ENCODE results near the gene BHLHE41.

Gene BHLHE41

DNA sequence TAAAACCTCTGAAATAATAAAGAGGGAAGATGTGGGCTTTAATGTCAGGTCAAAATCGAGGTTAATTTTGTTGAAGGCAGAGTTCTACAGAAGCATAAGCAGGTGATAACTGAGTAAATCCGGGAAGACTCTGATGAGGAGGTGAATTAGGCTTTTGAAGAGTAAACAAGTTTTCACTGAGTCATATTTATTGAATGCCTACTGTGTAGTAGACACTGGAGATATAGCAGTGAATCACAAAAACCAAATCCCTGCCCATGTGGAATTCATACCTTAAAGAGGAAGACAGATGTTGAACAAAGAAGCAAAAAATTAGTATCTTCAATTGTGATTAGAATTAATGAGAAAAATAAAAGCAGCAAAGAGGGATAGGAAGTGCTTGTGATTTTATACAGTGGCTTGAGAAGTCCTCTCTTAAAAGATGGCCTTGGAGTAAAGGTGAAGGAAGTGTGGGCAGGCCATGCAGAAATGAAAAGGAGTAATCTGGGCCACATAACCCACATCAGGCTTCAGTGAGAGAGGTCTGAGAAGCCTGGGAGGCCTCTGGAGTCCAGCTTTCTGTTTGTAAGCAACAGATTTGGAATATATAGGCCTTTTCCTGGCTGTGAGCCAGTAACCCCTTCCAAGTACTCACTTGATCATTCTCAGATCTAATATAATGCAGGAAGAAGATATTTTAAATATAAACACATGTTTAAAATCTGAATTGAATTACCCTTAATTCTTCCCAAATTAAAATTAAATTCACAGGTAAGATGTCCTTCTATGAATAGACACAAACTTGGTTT, 46.7 kb downstream of the BHLHE41 start:
- DNase-seq (ENCODE audit: low spot score) = no peak

Data from cerebellar cortex (tissue), 1 donor.